Measurements from ENCODE around the gene ROR1. TPM values are rescaled to one million over a fixed set of nuclear protein-coding genes. Genes with fewer than 3 reads are reported as not detected.

The ROR1 gene
- total and polyA plus RNA-seq, 10 of the 15 experiments (the other 5 are each of a cell fraction or from before 2014, with no cell fraction given) = 0.02 to 0.08 (median 0.05) TPM; not detected in 6

GRCh38 chr1:63887809-63888208 lies 114.0 kb downstream of the ROR1 start:
- RAD21 ChIA-PET (ENCODE audit: unreplicated experiment) = interaction anchor here (1.0 kb wide), 1 partner anchor 50 kb away, joined by 3 read pairs; no protein-coding TSS in a partner anchor
- Histone ChIP-seq H3K9me3 (replicated peaks; ENCODE audit: control insufficient read depth, insufficient read depth, low read length) (no peaks in the 10 kb centered on the region), H3K4me3 (no peak overlapping the region), H4K20me1 (ENCODE audit: control insufficient read depth, insufficient read depth) (no peaks in the 10 kb centered on the region), H3K9ac (ENCODE audit: control insufficient read depth, insufficient read depth, low read length) (no peak overlapping the region), H3K36me3 (ENCODE audit: control insufficient read depth in 2 of 2, insufficient read depth in 2 of 2, low read length in 1 of 2) (no peaks in the 10 kb centered on the region), H3K27me3 (replicated peaks in 1 of 2; ENCODE audit: control insufficient read depth in 2 of 2, insufficient read depth in 2 of 2, low read length in 1 of 2) (no peaks in the 10 kb centered on the region), H2AFZ (ENCODE audit: control insufficient read depth, low read depth, low read length) (no peak overlapping the region), H3K27ac (ENCODE audit: control insufficient read depth, insufficient read depth) (no peak overlapping the region), H3K79me2 (ENCODE audit: control insufficient read depth, insufficient read depth, low read length) (no peaks in the 10 kb centered on the region), H3K4me2 (ENCODE audit: control insufficient read depth, insufficient read depth) (no peak overlapping the region), H3K4me1 (ENCODE audit: control insufficient read depth, insufficient read depth, low read length) (peaks cover 13% of the 10 kb centered on the region)
- POLR2A ChIA-PET = interaction anchor here (1.0 kb wide), 1 partner anchor 14 kb away, joined by 3 read pairs; no protein-coding TSS in a partner anchor
- WGBS (ENCODE audit: insufficient coverage, insufficient replicate concordance, low lambda C conversion rate, missing lambda C conversion rate) = 3% methylated on average over 2 of the region's 2 CpGs
- intact Hi-C loops (cut with micrococcal nuclease; ENCODE audit: unreplicated experiment) (no loop called here), in situ Hi-C loops (cut with MboI) (no loop called here)
- ATAC-seq (peak; percentile 35; the same call in 2 of the 3 replicates), FAIRE-seq (no peak), DNase-seq (ENCODE audit: low read depth, low spot score) (no peak)
- SMC1A ChIA-PET (ENCODE audit: uncharacterized antibody, unreplicated experiment) = interaction anchor here (0.7 to 1.5 kb wide), 5 partner anchors 8 to 280 kb away, joined by 3 to 5 read pairs (median 3); no protein-coding TSS in a partner anchor
- CTCF ChIA-PET = interaction anchor here (0.8 to 1.6 kb wide), 4 partner anchors 9 to 250 kb away, joined by 3 to 4 read pairs (median 3); no protein-coding TSS in a partner anchor
- no peak for TF ChIP-seq E2F8 (IDR thresholded peaks at IDR 0.05; ENCODE audit: low read depth, partially characterized antibody)
- TF ChIP-seq PKNOX1 (IDR thresholded peaks at IDR 0.05) = peak; percentile 39; the same call in 1 of the 2 replicates
- BruUV-seq (replicated peaks) = no TSS peak
